K562 (cell line): ENCODE measurements around the gene CCDC7. TPM values are rescaled to one million over a fixed set of nuclear protein-coding genes. Genes with fewer than 3 reads are reported as not detected.

Experiments
- ATAC-seq: fragments of 200-7000 bp; cut with Tn5 transposase; 3 replicates; pipeline ENCODE4 v1.9.1; 2020; ENCODE audit warnings: moderate library complexity
- BruUV-seq: library from RNA; stranded (reverse); fragments of 400-500 nt; replicated peaks from 2 replicates; lab custom pipeline; 2021; lab: Mats Ljungman, UMichigan
- CTCF ChIA-PET: fragments of 300-600 bp; formaldehyde crosslinking; extraction: SDS; loops from one replicate; lab custom pipeline; 2021; ENCODE audit warnings: low intra/inter-chr PET ratio; lab: Yijun Ruan, JAX
- POLR2A ChIA-PET: fragments of 300-600, 350-650 bp; sonication (Branson Sonifier 250); formaldehyde crosslinking; extraction: SDS; loops from one replicate; lab custom pipeline; 2021; ENCODE audit warnings: antibody characterized with exemption, inconsistent platforms; lab: Yijun Ruan, JAX
- DNase-seq, 4 experiments: peaks; one replicate each; pipeline versions ENCODE4 v3.0.0 to v3.0.0-alpha.2; 2011 to 2018; ENCODE audit warnings: low spot score in 3 of 4, mixed read lengths in 3 of 4; ENCODE audit errors: extremely low read depth in 1 of 4
- FAIRE-seq: peaks from 2 replicates; lab custom pipeline; 2011; peaks lifted over from hg19 to GRCh38; lab: Jason Lieb, UNC
- H2AFZ ChIP-seq: 2 replicates; pipeline ENCODE4 v1.6.0; 2011; ENCODE audit warnings: low read depth, low read length, control low read depth, inconsistent platforms
- H3K27ac ChIP-seq: fragments of 200-600 bp; 3 replicates; pipeline ENCODE4 v1.8.0; 2011; ENCODE audit warnings: low read depth, mild to moderate bottlenecking, control low read depth, inconsistent platforms, low read length, moderate library complexity, mixed read lengths; ENCODE audit errors: extremely low read depth
- H3K27me3 ChIP-seq, 2 experiments: fragments of 300-600 bp in 1 of 2; 2 replicates in 1 of 2; 3 replicates in 1 of 2; pipeline versions ENCODE4 v1.6.0 to v1.8.0; 2011; ENCODE audit warnings: inconsistent platforms in 2 of 2, low read length in 2 of 2, mild to moderate bottlenecking in 1 of 2, mixed read lengths in 1 of 2, moderate library complexity in 1 of 2; ENCODE audit not compliant: control insufficient read depth in 2 of 2, insufficient read depth in 2 of 2
- H3K36me3 ChIP-seq: fragments of 300-600 bp; 3 replicates; pipeline ENCODE4 v1.8.0; 2011; ENCODE audit warnings: mild to moderate bottlenecking, low read length, inconsistent platforms; ENCODE audit not compliant: control insufficient read depth, insufficient read depth
- H3K4me1 ChIP-seq, 2 experiments: fragments of 200-600 bp in 1 of 2; replicated peaks in 1 of 2; 2 replicates in 1 of 2; 3 replicates in 1 of 2; pipeline versions ENCODE4 v1.5.1 to v1.8.0; 2011; ENCODE audit warnings: inconsistent platforms in 2 of 2, low read length in 2 of 2, mild to moderate bottlenecking in 1 of 2, mixed read lengths in 1 of 2, moderate library complexity in 1 of 2; ENCODE audit not compliant: control insufficient read depth in 2 of 2, insufficient read depth in 2 of 2
- H3K4me2 ChIP-seq: 2 replicates; pipeline ENCODE4 v1.6.1; 2011; ENCODE audit warnings: low read length, control low read depth, inconsistent platforms, mixed read lengths; ENCODE audit not compliant: insufficient read depth
- H3K4me3 ChIP-seq: fragments of 200-600 bp; sonication (generic), shearing (Covaris generic); 2 replicates; pipeline ENCODE4 v1.5.1; 2016; ENCODE audit warnings: control low read depth, inconsistent platforms
- H3K79me2 ChIP-seq: fragments of 200-600 bp; 3 replicates; pipeline ENCODE4 v1.8.0; 2011; ENCODE audit warnings: low read length, inconsistent platforms; ENCODE audit not compliant: control insufficient read depth, insufficient read depth
- H3K9ac ChIP-seq, 2 experiments: 2 replicates each; pipeline versions ENCODE4 v1.6.0 to v1.6.1; 2011; ENCODE audit warnings: low read depth in 2 of 2, low read length in 2 of 2, control low read depth in 1 of 2, inconsistent platforms in 1 of 2, mild to moderate bottlenecking in 1 of 2, mixed read lengths in 1 of 2; ENCODE audit not compliant: insufficient read depth in 1 of 2
- H3K9me1 ChIP-seq: one replicate; pipeline ENCODE4 v1.6.0; 2011; ENCODE audit warnings: inconsistent platforms, mild to moderate bottlenecking, low read length, moderate library complexity; ENCODE audit not compliant: control insufficient read depth, insufficient read depth
- H3K9me3 ChIP-seq: replicated peaks from 2 replicates; pipeline ENCODE4 v1.5.1; 2011; ENCODE audit warnings: low read depth, low read length, inconsistent platforms; ENCODE audit not compliant: control insufficient read depth, insufficient read depth
- H4K20me1 ChIP-seq: replicated peaks from 2 replicates; pipeline ENCODE4 v1.6.1; 2011; ENCODE audit warnings: low read length, inconsistent platforms, mixed read lengths; ENCODE audit not compliant: control insufficient read depth, insufficient read depth
- GTF2F1 ChIP-seq: IDR thresholded peaks from 2 replicates; pipeline ENCODE4 v1.6.1; 2011; ENCODE audit warnings: low read depth, low read length, improper control_type of control experiment
- ZBED1 ChIP-seq: IDR thresholded peaks from 2 replicates; pipeline ENCODE4 v1.6.1; 2014
- ZNF354B ChIP-seq: fragments of 250-450 bp; sonication (Bioruptor Pico); IDR thresholded peaks from 2 replicates; pipeline ENCODE4 v1.4.0; 2020
- WGBS: fragments of 100-300 bp; shearing (Covaris generic); methylation state at CpG from one replicate; pipeline ENCODE4 v1.1.6; 2016; ENCODE audit warnings: low coverage, mixed read lengths; ENCODE audit not compliant: insufficient coverage; ENCODE audit errors: missing lambda C conversion rate; 5-methylcytosine and 5-hydroxymethylcytosine counted together
- in situ Hi-C: fragments of 300-500 bp; cut with MboI; formaldehyde crosslinking; loops from 4 replicates; pipeline ENCODE4 v1.15.0; 2018; ENCODE audit warnings: inconsistent platforms, mixed read lengths
- intact Hi-C: fragments of 100-400 bp; cut with micrococcal nuclease; formaldehyde crosslinking; loops from 2 replicates; pipeline ENCODE4 v1.14.2; 2022
- polyA plus RNA-seq, 8 experiments: library from polyadenylated mRNA; depleted of rRNA in 4 of 8; stranded (reverse) in 5 of 8; unstranded in 3 of 8; fragments of >200 nt; fragmentation: Nextera tagmentation in 2 of 8; fragmentation: Illumina TruSeq in 1 of 8; extraction: Ambion mirVana in 2 of 8; extraction: Trizol in 1 of 8; gene quantifications; 2 replicates each; pipeline versions ENCODE4 v1.2.1 to v1.2.3, GENCODE V29; 2011 to 2014; ENCODE audit warnings: inconsistent platforms in 1 of 8, missing spikeins in 1 of 8
- total RNA-seq, 7 experiments: library from RNA; depleted of rRNA in 6 of 7; stranded (reverse); fragments of >200 nt in 6 of 7; fragmentation: Illumina TruSeq in 2 of 7; extraction: Trizol in 2 of 7; gene quantifications; 2 replicates each; pipeline versions ENCODE4 v1.2.1 to v1.2.3, GENCODE V29; 2011 to 2021; ENCODE audit warnings: low replicate concordance in 1 of 7
- TF ChIP-seq, protein P1 (sequence below), 2 experiments: fragments of 450-650 bp; formaldehyde crosslinking in 1 of 2; IDR thresholded peaks; 2 replicates each; pipeline versions ENCODE4 v1.4.0 to v1.6.1; 2014 to 2020; ENCODE audit warnings: mild to moderate bottlenecking in 2 of 2, borderline replicate concordance in 1 of 2, low read depth in 1 of 2
- TF ChIP-seq, protein P2 (sequence below), 3 experiments: IDR thresholded peaks in 2 of 3; conservative IDR thresholded peaks in 1 of 3; 2 replicates each; pipeline ENCODE4 v1.5.1; 2011 to 2012; ENCODE audit warnings: low read length in 3 of 3, mild to moderate bottlenecking in 3 of 3, control low read depth in 2 of 3, improper control_type of control experiment in 1 of 3, inconsistent platforms in 1 of 3, low read depth in 1 of 3, mixed read lengths in 1 of 3, moderate library complexity in 1 of 3; ENCODE audit not compliant: insufficient read depth in 2 of 3

Gene CCDC7
- total and polyA plus RNA-seq, 9 of the 15 experiments (the other 6 are each of a cell fraction or from before 2014, with no cell fraction given) = 1.5 to 6.6 (median 2.7) TPM

DNA sequence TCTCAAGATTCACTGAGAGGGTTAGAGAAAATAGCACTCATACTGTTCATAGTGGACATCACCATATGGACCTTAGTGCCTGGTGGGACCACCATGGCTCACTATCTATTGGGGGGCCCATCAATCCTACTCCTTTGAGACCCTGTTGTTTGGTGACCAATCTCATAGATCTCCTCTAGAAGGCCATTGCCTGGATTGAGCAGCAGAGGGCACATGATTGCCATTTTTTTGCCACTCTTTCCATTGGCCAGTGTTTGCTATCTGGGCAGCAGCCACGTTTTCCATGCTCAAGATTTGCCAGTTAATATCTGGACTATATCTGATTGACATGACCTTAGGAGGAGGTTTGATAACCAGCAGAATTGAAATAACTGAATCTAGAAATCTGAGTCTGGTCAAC is 267.6 kb downstream of the CCDC7 start:
- 0% methylated on average over 1 of the region's 1 CpG for WGBS
- Histone ChIP-seq H3K4me2 (no peak overlapping the region), H3K9me3 (no peaks in the 10 kb centered on the region)
- intact Hi-C loops = no loop called here
- TF ChIP-seq, protein P1, sequence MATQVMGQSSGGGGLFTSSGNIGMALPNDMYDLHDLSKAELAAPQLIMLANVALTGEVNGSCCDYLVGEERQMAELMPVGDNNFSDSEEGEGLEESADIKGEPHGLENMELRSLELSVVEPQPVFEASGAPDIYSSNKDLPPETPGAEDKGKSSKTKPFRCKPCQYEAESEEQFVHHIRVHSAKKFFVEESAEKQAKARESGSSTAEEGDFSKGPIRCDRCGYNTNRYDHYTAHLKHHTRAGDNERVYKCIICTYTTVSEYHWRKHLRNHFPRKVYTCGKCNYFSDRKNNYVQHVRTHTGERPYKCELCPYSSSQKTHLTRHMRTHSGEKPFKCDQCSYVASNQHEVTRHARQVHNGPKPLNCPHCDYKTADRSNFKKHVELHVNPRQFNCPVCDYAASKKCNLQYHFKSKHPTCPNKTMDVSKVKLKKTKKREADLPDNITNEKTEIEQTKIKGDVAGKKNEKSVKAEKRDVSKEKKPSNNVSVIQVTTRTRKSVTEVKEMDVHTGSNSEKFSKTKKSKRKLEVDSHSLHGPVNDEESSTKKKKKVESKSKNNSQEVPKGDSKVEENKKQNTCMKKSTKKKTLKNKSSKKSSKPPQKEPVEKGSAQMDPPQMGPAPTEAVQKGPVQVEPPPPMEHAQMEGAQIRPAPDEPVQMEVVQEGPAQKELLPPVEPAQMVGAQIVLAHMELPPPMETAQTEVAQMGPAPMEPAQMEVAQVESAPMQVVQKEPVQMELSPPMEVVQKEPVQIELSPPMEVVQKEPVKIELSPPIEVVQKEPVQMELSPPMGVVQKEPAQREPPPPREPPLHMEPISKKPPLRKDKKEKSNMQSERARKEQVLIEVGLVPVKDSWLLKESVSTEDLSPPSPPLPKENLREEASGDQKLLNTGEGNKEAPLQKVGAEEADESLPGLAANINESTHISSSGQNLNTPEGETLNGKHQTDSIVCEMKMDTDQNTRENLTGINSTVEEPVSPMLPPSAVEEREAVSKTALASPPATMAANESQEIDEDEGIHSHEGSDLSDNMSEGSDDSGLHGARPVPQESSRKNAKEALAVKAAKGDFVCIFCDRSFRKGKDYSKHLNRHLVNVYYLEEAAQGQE (IDR thresholded peaks at IDR 0.05; ENCODE audit: borderline replicate concordance) = no peak
- TF ChIP-seq, protein P1 (CRISPR knock-in tag; IDR thresholded peaks at IDR 0.05; ENCODE audit: low read depth) = no peak
- TF ChIP-seq GTF2F1 (no peak), ZBED1 (no peak), ZNF354B (no peak)
- TF ChIP-seq, protein P2, sequence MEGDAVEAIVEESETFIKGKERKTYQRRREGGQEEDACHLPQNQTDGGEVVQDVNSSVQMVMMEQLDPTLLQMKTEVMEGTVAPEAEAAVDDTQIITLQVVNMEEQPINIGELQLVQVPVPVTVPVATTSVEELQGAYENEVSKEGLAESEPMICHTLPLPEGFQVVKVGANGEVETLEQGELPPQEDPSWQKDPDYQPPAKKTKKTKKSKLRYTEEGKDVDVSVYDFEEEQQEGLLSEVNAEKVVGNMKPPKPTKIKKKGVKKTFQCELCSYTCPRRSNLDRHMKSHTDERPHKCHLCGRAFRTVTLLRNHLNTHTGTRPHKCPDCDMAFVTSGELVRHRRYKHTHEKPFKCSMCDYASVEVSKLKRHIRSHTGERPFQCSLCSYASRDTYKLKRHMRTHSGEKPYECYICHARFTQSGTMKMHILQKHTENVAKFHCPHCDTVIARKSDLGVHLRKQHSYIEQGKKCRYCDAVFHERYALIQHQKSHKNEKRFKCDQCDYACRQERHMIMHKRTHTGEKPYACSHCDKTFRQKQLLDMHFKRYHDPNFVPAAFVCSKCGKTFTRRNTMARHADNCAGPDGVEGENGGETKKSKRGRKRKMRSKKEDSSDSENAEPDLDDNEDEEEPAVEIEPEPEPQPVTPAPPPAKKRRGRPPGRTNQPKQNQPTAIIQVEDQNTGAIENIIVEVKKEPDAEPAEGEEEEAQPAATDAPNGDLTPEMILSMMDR (IDR thresholded peaks at IDR 0.05 in 2 of 3, conservative IDR thresholded peaks at IDR 0.05 in 1 of 3; ENCODE audit: insufficient read depth in 2 of 3, low read depth in 1 of 3, low read length in 3 of 3) = 0 out of 6 replicates have a peak, but pooled peaks of 2 of the 3 experiments have one; percentile 4 to 14
- TF ChIP-seq, all 486 proteins: peak for 1
- BruUV-seq = no TSS peak
- Histone ChIP-seq H3K4me1 (no peaks in the 10 kb centered on the region), H4K20me1 (no peaks in the 10 kb centered on the region), H3K27me3 (no peaks in the 10 kb centered on the region), H3K36me3 (no peaks in the 10 kb centered on the region), H3K9ac (no peak overlapping the region), H2AFZ (no peak overlapping the region), H3K27ac (no peak overlapping the region), H3K9me1 (no peaks in the 10 kb centered on the region), H3K4me3 (no peak overlapping the region), H3K79me2 (no peaks in the 10 kb centered on the region)
- ChIA-PET POLR2A (no interaction called here), CTCF (no interaction called here)
- in situ Hi-C loops = no loop called here
- no peak for ATAC-seq
- DNase-seq = no peak
- no peak for FAIRE-seq
